ENCODE results near the gene CNTN2. TPM values are rescaled to one million over a fixed set of nuclear protein-coding genes. Genes with fewer than 3 reads are reported as not detected.
A peak's percentile ranks its signal among the peaks of the same experiment; 100 is the strongest.

Gene CNTN2
- total RNA-seq, 1 donor = not detected

DNA sequence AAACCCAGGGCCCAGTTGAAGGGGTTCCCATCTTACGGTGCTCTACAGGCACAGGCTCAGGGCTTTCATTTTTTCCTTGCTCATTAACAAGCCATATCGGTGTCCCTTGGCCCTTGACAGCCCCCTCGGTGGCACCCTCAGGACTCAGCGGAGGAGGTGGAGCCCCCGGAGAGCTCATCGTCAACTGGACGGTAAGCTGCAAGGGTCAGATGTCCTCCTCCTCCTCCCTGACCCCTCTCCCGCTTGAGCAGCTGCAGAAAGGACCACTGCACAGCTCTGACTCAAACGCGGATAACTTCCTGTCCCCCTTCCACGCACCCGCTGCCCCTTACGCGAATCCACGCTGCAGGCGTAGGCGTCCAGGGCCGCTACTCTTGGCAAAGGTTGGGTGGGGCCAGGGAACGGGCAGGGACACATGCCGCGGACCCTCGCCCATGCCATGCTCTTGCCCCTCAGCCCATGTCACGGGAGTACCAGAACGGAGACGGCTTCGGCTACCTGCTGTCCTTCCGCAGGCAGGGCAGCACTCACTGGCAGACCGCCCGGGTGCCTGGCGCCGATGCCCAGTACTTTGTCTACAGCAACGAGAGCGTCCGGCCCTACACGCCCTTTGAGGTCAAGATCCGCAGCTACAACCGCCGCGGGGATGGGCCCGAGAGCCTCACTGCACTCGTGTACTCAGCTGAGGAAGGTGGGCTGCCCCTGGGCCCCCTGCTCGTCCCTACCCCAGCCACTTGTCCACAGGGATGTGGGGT lies 26.5 kb downstream of the CNTN2 start:
- TF ChIP-seq, protein P1, sequence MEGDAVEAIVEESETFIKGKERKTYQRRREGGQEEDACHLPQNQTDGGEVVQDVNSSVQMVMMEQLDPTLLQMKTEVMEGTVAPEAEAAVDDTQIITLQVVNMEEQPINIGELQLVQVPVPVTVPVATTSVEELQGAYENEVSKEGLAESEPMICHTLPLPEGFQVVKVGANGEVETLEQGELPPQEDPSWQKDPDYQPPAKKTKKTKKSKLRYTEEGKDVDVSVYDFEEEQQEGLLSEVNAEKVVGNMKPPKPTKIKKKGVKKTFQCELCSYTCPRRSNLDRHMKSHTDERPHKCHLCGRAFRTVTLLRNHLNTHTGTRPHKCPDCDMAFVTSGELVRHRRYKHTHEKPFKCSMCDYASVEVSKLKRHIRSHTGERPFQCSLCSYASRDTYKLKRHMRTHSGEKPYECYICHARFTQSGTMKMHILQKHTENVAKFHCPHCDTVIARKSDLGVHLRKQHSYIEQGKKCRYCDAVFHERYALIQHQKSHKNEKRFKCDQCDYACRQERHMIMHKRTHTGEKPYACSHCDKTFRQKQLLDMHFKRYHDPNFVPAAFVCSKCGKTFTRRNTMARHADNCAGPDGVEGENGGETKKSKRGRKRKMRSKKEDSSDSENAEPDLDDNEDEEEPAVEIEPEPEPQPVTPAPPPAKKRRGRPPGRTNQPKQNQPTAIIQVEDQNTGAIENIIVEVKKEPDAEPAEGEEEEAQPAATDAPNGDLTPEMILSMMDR (IDR thresholded peaks at IDR 0.05; ENCODE audit: extremely low read depth, low read depth, low read length) = no peak
- no peaks in the 10 kb centered on the region for H3K9me3 ChIP-seq (ENCODE audit: low read depth, low read length)
- H2AFZ ChIP-seq (ENCODE audit: low read length) = no peak overlapping the region
- no peak overlapping the region for H3K4me2 ChIP-seq (ENCODE audit: insufficient read depth, low read length)
- H3K27me3 ChIP-seq (ENCODE audit: insufficient read depth, low read length) = no peaks in the 10 kb centered on the region
- H3K79me2 ChIP-seq (ENCODE audit: insufficient read depth, low read length) = no peaks in the 10 kb centered on the region
- H3K27ac ChIP-seq (ENCODE audit: low read depth, low read length) = no peak overlapping the region
- H3K4me1 ChIP-seq (ENCODE audit: insufficient read depth, low read length) = no peaks in the 10 kb centered on the region
- H3K4me3 ChIP-seq (ENCODE audit: insufficient read depth, low read length) = no peak overlapping the region
- H4K20me1 ChIP-seq (ENCODE audit: insufficient read depth, low read length) = no peaks in the 10 kb centered on the region
- H3K36me3 ChIP-seq (ENCODE audit: insufficient read depth, low read length) = no peaks in the 10 kb centered on the region
- peak; percentile 35 for DNase-seq (ENCODE audit: insufficient read length, low spot score, missing footprints)

DNA sequence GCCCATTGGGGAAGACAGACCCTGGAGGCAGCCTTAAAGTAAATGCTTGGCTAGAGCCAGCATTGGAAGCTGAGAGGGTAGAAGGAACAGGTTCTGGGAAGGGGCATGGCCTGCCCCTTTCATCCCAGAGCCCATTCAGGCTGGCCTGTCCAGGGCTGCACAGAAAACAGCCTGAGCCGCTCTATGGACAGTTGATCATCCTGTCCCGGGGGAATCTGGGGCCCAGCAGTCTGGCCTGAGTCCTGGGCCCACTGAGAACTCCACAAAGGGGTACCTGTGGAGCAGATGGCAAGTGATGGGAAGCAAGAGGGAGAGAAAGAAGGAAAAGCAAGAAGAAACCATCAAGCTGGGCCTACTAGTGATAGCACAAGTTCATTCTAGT lies 28.0 kb downstream of the CNTN2 start:
- Histone ChIP-seq H3K27me3 (ENCODE audit: insufficient read depth, low read length) (no peaks in the 10 kb centered on the region), H3K9me3 (ENCODE audit: low read depth, low read length) (no peaks in the 10 kb centered on the region)
- TF ChIP-seq, protein P1 (IDR thresholded peaks at IDR 0.05; ENCODE audit: extremely low read depth, low read depth, low read length) = no peak

DNA sequence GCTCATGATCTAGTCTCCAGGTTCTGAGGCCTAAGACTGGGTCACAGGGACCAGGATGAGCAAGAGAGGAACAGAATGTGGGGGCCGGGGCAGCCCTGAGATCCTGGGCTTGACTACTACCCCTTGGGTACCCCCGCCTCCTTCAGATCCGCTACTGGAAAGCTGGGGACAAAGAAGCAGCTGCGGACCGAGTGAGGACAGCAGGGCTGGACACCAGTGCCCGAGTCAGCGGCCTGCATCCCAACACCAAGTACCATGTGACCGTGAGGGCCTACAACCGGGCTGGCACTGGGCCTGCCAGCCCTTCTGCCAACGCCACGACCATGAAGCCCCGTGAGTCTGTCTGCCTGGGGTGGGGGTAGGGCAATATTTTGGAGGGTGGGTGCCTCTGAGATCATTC lies 28.8 kb downstream of the CNTN2 start:
- no peaks in the 10 kb centered on the region for H4K20me1 ChIP-seq (ENCODE audit: insufficient read depth, low read length)
- no peak overlapping the region for H3K27ac ChIP-seq (ENCODE audit: low read depth, low read length)
- H3K4me3 ChIP-seq (ENCODE audit: insufficient read depth, low read length) = no peak overlapping the region
- no peak overlapping the region for H3K4me2 ChIP-seq (ENCODE audit: insufficient read depth, low read length)
- H3K36me3 ChIP-seq (ENCODE audit: insufficient read depth, low read length) = no peaks in the 10 kb centered on the region
- H2AFZ ChIP-seq (ENCODE audit: low read length) = no peak overlapping the region
- no peaks in the 10 kb centered on the region for H3K9me3 ChIP-seq (ENCODE audit: low read depth, low read length)
- DNase-seq (ENCODE audit: insufficient read length, low spot score, missing footprints) = peak; percentile 38
- peaks cover 4% of the 10 kb centered on the region for H3K4me1 ChIP-seq (ENCODE audit: insufficient read depth, low read length)
- no peaks in the 10 kb centered on the region for H3K79me2 ChIP-seq (ENCODE audit: insufficient read depth, low read length)
- H3K27me3 ChIP-seq (ENCODE audit: insufficient read depth, low read length) = no peaks in the 10 kb centered on the region
- TF ChIP-seq, protein P1 (IDR thresholded peaks at IDR 0.05; ENCODE audit: extremely low read depth, low read depth, low read length) = no peak

More for the DNA sequence above, 28.0 kb downstream of the CNTN2 start:
- Histone ChIP-seq H3K4me2 (ENCODE audit: insufficient read depth, low read length) (no peak overlapping the region), H3K27ac (ENCODE audit: low read depth, low read length) (no peak overlapping the region), H2AFZ (ENCODE audit: low read length) (no peak overlapping the region), H3K4me1 (ENCODE audit: insufficient read depth, low read length) (no peaks in the 10 kb centered on the region), H3K36me3 (ENCODE audit: insufficient read depth, low read length) (no peaks in the 10 kb centered on the region), H3K79me2 (ENCODE audit: insufficient read depth, low read length) (no peaks in the 10 kb centered on the region), H4K20me1 (ENCODE audit: insufficient read depth, low read length) (no peaks in the 10 kb centered on the region), H3K4me3 (ENCODE audit: insufficient read depth, low read length) (no peak overlapping the region)
- DNase-seq (ENCODE audit: insufficient read length, low spot score, missing footprints) = peak; percentile 60

DNA sequence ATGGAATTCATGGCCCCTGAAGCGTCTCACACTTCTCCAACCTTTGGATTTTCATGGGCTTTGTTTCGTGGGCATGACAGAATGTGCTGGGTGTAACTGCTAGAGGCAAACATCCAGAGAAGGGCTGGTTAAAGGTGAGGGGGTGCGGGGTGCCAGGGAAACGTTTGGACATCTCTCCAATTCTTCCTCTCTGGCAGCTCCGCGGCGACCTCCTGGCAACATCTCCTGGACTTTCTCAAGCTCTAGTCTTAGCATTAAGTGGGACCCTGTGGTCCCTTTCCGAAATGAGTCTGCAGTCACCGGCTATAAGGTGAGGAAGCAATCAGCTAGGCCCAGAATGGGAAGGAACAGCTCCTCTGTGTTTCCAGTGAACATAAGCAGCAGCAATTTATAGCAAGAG lies 29.3 kb downstream of the CNTN2 start:
- TF ChIP-seq, protein P1 (IDR thresholded peaks at IDR 0.05; ENCODE audit: extremely low read depth, low read depth, low read length) = no peak
- no peak overlapping the region for H3K27ac ChIP-seq (ENCODE audit: low read depth, low read length)
- H3K4me1 ChIP-seq (ENCODE audit: insufficient read depth, low read length) = peaks cover 4% of the 10 kb centered on the region
- H3K9me3 ChIP-seq (ENCODE audit: low read depth, low read length) = no peaks in the 10 kb centered on the region
- no peak for DNase-seq (ENCODE audit: insufficient read length, low spot score, missing footprints)
- no peaks in the 10 kb centered on the region for H3K27me3 ChIP-seq (ENCODE audit: insufficient read depth, low read length)
- H3K4me2 ChIP-seq (ENCODE audit: insufficient read depth, low read length) = no peak overlapping the region
- H4K20me1 ChIP-seq (ENCODE audit: insufficient read depth, low read length) = no peaks in the 10 kb centered on the region
- no peak overlapping the region for H3K4me3 ChIP-seq (ENCODE audit: insufficient read depth, low read length)
- no peaks in the 10 kb centered on the region for H3K79me2 ChIP-seq (ENCODE audit: insufficient read depth, low read length)
- no peaks in the 10 kb centered on the region for H3K36me3 ChIP-seq (ENCODE audit: insufficient read depth, low read length)
- H2AFZ ChIP-seq (ENCODE audit: low read length) = no peak overlapping the region
